ENCODE measurements around the gene KASH5.
A peak's percentile ranks its signal among the peaks of the same experiment; 100 is the strongest.

Gene KASH5

GRCh38 chr19:49422407-49423070 lies 34.5 kb downstream of the KASH5 start:
- no peak for DNase-seq

GRCh38 chr19:49423071-49423984 lies 35.3 kb downstream of the KASH5 start, which contains the start of gene PTH2:
Gene PTH2 (minus strand): TSS chr19:49423441. CDS start chr19:49423339, 102 bp downstream.
- DNase-seq = no peak

- no peak for DNase-seq
These were observed 35.9 kb downstream of the KASH5 start for GRCh38 chr19:49423985-49424303.

GRCh38 chr19:49425178-49425577 lies 37.1 kb downstream of the KASH5 start, which contains the start of gene GFY:
Gene GFY (plus strand): TSS chr19:49425388. CDS start chr19:49426431, 1,043 bp downstream.
- no peak for DNase-seq

GRCh38 chr19:49425922-49426592 lies 38.0 kb downstream of the KASH5 start:
- no peak for DNase-seq

- DNase-seq = no peak
These were observed 39.3 kb downstream of the KASH5 start for GRCh38 chr19:49427339-49427738.

GRCh38 chr19:49427855-49428546 lies 40.0 kb downstream of the KASH5 start:
- DNase-seq = no peak

GRCh38 chr19:49428547-49429451 lies 40.8 kb downstream of the KASH5 start:
- no peak for DNase-seq

- DNase-seq = no peak
These were observed 42.2 kb downstream of the KASH5 start for GRCh38 chr19:49430172-49430677.

- DNase-seq = peak in 1 of 2 experiments; percentile 33
These were observed 42.8 kb downstream of the KASH5 start for GRCh38 chr19:49430678-49431329.

GRCh38 chr19:49431330-49431749 lies 43.3 kb downstream of the KASH5 start:
- DNase-seq = no peak

- no peak for DNase-seq
These were observed 44.4 kb downstream of the KASH5 start for GRCh38 chr19:49432141-49433073.

GRCh38 chr19:49433240-49433901 lies 45.3 kb downstream of the KASH5 start:
- DNase-seq = no peak

GRCh38 chr19:49434907-49435583 lies 47.0 kb downstream of the KASH5 start:
- DNase-seq = no peak

GRCh38 chr19:49435670-49436069 lies 47.6 kb downstream of the KASH5 start:
- no peak for DNase-seq

GRCh38 chr19:49436381-49437017 lies 48.5 kb downstream of the KASH5 start:
- DNase-seq = no peak

- DNase-seq = no peak
These were observed 49.2 kb downstream of the KASH5 start for GRCh38 chr19:49437231-49437630.

- DNase-seq = no peak
These were observed 50.2 kb downstream of the KASH5 start for GRCh38 chr19:49438261-49438660.
